8988T (cell line): ENCODE results near the gene QRFP.
"Not testable (repeated sequence)": the region's sequence is repeated elsewhere in the genome, so short reads cannot be mapped to it uniquely, and the experiment has no call there.

Experiments used
- DNase-seq: peaks from one replicate; pipeline ENCODE4 v3.0.0; 2011

QRFP gene

DNA sequence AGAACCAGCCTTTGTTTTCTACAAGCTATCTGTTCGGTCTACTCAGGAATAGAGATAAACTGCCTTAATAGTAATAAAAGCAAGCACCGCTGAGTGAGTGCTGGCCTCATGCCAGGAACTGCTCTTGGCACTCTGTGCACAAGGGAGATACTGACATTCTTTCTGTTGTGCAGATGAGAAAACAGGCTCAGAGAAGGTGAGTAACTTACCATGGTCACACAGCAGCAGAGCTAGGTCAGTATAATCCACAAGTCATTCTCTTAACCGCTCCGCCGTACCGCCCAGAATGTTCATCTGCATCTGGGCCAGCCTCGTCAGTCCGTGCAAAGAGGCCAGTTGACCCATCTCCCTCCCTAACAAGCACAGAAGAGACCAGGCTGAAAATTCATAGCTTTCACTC lies 27.4 kb downstream of the QRFP start:
- DNase-seq: no peak

DNA sequence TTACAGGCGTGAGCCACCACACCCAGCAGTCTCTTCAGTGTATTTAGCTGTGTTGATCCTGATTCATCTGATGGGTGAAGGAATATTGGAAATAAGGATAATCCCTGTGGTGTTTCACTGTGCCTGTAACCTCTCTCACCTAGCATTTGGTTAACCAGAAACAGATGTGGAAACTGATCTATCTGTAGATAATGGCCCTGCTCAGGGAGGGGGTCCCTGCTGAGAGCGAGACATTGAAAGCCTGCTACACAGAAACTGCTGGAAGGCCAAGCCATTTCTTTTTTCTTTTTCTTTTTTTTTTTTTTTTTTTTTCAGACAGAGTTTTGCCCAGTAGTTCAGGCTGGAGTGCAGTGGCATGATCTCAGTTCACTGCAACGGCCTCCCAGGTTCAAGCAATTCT lies 28.4 kb downstream of the QRFP start:
- DNase-seq: no peak

DNA sequence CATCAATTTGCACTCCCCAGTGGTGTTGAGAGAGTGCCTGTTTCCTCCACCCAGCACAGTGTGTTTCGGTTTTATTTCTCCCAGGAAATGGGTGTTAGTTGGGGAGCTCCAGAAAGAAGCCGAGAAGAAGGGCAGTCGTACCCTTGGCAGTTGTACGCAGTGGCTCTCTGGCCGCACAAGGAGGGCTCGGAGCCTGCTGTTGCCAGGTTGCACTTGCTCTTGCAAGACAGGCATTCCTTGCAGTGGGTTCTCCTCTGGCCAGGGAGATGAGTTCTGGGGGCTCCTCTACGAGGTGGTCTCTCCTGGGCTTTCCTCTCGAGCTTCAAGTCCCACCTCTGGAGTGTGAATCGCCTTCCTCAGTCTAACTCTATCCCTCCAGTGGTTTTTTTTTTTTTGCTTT lies 29.1 kb downstream of the QRFP start:
- DNase-seq: no peak

DNA sequence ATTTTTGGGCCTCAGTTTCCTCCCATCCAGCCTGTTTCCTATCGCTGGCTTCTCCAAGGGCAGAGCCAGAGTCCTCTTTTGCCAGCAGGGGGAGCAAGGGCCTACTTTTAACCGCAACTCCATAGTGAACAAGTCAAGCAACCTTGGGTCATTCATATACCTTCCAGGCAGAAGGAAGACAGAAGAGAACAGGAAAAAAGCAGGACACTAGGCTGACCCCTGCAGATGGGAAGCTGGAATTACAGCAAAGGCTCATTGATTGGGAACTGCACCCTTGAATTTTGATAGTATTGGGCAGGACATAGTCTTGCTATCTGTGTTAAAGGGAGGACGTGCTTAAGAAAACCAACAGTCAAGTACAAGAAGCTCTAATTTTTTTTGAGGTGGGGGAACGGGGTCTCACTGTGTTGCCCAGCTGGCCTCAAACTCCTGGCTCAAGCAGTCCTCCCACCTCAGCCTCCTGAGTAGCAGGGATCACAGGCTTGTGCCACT lies 30.1 kb downstream of the QRFP start:
- DNase-seq: peak; percentile 46

DNA sequence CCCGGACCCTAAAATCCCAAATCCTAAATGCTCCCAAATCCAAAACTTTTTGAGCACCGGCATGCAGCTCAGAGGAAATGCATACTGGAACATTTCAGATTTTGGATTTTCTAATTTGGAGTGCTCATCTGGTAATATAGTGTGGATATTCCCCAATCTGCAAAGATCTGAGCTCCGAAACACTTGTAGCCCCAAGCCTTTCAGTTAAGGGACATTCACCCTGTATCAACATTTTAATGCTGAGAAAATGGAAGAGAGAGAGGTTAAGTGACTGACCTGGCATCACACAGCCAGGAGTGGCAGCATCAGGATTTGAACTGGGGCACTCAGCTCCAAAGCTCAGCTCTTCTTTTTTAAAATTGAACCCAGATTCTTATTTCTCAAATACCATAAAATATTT lies 30.7 kb downstream of the QRFP start:
- no peak for DNase-seq

DNA sequence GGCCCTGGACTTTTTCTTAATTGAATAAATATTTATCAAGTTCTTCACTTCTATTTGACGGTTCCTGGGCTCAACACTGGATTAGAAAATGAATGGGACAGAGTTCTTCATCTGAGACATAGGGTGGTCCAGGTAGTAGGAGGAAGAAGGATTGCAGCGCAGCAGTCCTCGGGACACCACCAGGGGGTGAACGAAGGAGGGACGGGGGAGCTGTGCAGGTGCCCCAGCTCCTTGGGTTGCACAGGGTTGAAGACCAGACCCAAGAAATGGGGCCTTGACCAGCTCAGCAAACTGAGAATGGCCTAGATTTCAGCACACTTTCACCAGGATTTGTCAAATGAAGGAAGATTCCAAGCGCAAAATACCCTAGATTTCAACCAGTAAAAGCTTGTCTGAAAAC lies 32.1 kb downstream of the QRFP start:
- no peak for DNase-seq

DNA sequence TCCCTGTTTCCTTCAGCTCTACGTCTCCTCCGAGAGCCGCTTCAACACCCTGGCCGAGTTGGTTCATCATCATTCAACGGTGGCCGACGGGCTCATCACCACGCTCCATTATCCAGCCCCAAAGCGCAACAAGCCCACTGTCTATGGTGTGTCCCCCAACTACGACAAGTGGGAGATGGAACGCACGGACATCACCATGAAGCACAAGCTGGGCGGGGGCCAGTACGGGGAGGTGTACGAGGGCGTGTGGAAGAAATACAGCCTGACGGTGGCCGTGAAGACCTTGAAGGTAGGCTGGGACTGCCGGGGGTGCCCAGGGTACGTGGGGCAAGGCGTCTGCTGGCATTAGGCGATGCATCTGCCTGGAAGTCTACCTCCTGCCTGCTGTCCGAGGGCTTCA lies 33.9 kb downstream of the QRFP start:
- no peak for DNase-seq

DNA sequence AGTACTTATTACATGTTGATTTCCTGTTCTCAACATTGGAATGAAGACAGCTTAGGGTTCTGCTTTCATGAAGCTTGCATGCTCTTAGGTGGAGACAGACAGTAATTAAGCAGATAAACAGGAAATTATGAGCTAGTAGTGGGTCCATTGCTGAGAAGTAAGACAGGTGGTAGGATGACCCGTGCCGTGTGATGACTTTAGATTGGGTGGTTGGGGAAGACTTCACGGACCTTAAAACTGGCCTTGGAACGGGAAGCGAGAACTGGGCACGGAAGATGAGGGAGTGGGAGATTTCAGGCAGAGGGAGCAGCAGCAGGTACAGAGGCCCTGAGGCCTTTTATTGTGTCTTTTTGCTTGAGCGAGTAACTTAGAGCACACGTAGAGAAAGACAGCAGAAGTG lies 34.4 kb downstream of the QRFP start:
- no peak for DNase-seq

DNA sequence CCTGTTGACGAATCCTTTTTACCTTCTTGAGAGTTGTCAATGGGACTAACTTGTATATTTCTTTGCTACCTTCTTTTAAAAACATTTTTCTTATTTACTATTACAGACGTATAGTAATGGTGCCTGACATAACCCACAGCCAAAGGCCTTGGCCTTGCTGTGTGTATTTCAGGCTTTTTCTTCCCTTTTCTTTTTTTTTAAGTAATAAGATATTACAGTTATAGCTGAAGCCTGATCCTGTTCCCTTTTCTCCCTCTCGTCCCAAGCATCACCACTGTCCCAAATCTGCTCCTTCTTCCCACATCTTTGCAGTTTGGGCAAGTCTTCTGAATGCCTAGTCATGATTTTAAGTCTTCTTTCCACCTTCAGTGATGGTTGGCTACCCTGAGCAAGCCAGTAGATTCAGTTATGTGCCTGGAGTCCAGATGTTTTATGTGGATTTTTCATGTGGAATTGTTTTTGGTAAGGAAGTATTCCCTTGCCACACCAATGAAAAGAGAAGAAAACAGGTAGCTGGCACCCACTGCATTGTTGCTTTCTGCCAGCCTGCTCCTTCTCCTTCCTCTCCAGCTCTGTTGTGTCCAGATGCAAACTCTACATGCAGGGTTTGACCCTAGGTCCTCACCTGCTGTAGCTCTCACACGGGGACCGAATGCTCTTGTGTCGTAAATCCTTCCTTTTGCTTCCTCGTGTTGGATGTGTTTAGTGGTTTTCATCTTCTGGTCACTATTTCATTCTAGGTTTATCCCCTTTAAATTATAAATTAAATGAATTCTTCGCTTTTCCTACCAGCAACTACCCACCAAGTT lies 35.0 kb downstream of the QRFP start:
- no peak for DNase-seq

DNA sequence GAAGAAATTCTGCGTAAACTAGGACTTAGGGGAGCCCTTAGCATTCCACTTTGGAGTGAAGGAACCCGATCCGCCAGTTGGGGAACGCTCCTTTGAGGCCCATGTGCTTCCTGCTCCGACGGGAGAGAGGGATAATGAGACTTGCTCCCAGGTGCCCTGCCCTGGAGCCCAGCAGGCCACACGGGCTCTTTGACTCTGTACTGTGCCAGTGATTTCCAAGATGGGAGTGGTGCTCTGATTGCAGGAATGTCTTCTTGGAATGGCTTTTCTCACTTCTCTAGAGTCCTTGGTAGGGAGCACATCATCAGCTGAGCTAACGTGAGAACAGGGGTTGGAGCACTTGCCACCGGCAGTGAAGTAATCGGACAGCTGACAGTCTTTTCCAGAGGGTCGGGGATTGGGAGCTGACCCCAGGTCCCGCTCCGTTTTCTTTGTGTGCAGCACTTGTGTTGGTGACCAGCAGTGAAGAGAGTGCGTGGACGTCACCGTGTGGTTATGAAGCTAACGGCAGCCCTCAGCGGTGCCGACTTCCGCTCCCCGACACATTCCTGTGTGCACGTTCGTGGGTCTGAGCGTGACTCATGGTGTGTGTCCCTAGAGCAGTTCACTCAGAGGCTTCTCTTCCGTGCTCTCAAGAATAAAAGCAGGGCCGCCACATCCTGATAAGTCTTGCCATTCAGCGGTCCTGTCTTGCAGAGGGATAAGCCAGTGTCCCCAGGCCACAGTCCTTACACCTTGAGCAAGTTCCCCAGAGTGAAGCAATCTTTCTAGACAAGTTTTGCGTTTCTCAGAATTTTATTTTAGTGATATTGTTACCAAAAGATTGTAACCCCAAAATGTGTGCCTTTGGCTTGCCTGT lies 35.9 kb downstream of the QRFP start:
- DNase-seq: no peak

DNA sequence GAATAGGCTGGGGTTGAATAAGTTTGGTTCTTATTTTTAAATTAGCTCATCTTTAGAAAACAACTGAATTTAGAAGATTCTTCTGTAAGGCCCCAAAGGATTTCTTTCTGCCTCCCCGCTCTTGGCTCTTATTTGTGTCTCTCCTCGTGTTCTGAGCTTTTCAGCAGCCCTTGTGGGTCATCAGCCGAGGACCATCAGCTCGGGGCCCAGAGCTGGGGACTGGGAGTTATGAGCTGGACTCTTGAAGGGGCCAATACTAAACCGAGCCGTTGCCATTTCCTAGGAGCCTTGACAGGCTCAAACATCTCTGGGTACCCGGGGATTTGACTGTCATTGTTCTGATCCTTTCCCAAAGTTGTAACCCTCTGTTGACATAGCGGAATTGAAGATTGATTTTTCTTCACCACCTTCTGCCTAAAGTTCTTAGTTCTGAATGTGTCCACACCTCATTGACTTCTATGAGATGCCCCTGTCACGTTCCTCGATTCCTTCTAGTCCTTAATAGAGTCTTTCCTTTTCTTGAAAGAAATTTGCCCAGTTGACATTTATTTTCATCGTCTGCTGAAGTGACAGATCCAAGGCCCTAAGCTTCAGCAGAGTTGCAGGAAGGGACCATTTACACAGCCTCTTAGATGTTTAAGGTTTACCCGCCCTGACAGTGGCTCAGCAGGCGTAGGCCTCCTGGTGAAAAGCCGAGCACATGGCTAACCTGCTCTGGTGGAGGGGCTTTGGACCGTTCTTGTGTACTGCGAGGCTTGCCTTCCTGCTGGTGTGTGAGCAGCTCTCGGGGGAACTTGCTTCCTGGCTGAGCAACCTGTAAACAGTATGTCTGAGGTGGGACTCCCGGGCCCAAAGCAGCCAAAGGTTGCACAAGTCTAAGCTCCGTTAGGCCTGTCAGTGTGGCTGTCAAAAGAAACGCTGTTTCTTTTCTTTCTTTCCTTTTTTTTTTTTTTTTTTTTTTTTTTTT lies 37.6 kb downstream of the QRFP start:
- no peak for DNase-seq

DNA sequence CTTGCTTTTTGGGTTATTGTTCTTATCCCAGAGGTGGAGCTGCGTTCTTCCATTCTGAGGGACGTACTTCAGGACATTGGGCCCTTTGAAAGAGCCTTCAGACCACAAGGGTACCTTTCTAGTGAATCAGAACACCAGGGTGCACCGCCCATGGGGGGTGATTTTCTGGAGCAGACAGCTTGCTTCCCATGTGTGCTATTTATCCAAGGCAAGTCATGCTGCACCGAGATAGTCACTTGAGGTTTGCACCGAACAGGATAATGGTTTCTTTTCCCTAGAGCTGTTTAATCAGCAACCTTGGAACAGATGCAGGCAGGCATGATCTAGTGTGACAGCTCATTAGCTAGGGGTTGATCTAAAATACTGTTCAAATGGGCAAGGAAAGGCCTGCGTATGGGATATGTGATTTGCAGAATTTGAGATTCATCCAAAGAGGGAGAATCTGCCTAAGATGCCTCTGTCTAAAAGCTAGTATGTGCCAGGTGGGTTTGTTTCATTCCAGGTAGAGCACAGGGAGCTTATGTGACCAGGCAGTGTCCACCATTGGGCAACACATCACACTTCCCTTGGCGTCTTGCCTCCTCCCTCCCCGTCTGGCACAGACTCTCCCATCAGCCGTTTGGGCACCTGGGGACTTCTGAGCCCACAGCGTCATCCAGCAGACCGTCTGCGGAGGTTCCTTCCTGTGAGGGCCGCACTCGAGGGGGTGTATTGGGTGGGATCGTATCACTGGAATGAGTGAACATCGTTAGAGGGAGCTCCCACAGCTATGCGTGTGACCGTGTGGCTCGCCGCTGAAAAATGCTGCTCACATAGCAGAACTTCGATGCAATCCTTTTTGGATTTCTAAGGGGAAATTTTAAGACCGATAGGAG lies 38.5 kb downstream of the QRFP start:
- no peak for DNase-seq

DNA sequence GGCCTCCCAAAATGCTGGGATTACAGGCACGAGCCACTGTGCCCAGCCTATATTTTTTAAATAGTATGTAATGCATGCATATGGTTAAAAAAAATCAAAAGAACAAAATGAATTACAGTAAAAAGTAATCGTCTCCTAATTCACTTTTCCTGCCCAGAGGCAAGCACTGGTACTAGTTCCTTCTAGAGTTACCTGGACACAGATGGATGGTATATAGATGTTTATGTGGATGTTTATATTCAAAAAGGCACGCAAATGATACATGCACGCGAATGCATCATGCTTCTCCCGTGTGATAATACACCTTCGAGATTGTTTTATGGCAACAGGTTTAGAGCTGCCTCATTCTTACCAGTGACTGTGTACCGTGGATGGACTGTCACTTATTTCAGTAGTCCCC lies 40.1 kb downstream of the QRFP start:
- DNase-seq: no peak

DNA sequence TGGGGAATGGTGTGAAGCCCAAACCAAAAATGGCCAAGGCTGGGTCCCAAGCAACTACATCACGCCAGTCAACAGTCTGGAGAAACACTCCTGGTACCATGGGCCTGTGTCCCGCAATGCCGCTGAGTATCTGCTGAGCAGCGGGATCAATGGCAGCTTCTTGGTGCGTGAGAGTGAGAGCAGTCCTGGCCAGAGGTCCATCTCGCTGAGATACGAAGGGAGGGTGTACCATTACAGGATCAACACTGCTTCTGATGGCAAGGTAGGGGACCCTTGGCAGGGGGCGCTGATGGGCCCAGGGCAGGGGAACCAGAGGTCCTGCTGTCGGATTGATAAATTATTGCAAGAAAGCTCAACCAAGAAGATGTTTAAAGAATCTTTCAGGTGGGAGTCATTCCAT lies 41.8 kb downstream of the QRFP start:
- no peak for DNase-seq

DNA sequence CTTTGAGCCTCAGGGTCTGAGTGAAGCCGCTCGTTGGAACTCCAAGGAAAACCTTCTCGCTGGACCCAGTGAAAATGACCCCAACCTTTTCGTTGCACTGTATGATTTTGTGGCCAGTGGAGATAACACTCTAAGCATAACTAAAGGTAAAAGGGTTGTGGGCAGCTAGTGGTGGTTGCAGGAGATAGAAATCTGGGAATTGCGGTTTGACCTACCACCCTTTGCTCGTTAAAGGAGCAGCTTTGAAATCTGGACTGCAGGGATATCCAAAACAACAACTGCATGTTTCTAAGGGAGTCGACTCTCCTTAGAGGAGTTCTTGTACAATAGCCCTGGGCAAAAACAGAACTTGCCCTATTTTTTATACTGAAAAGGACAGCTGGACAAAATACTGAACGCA lies 42.5 kb downstream of the QRFP start:
- DNase-seq: no peak

DNA sequence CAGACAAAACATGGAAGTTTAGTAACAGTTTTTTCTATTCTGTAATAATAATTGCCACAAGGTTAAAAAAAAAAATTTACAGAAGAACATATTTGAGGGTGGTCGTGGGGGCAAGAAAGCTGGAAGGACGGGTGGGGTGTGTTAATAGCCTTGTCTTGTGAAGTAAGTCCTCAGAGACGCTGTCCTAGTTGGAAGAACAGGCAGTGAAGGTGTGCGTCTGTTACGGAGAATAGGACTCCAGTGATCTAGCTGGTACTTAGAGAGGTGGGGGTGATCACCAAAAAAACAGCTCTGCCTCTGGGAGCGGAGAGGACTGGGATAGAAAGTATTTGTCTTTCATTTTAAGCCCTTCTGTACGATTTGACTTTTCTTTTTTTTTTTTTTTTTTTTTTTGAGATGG lies 43.8 kb downstream of the QRFP start:
- no peak for DNase-seq

DNA sequence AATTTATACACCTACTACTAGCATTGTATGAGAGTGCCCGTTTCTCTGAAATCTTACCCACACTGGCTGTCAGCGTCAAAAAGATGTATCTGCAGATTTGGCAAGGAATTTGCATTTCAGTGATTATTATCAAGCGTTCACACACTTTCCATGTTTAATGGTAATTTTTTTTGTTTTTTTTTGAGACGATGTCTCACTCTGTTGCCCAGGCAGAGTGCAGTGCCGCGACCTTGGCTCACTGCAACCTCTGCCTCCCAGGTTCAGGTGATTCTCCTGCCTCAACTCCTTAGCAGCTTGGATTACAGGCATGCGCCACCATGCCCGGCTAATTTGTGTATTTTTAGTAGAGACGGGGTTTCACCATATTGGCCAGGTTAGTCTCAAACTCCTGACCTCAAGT lies 47.3 kb downstream of the QRFP start:
- no peak for DNase-seq

DNA sequence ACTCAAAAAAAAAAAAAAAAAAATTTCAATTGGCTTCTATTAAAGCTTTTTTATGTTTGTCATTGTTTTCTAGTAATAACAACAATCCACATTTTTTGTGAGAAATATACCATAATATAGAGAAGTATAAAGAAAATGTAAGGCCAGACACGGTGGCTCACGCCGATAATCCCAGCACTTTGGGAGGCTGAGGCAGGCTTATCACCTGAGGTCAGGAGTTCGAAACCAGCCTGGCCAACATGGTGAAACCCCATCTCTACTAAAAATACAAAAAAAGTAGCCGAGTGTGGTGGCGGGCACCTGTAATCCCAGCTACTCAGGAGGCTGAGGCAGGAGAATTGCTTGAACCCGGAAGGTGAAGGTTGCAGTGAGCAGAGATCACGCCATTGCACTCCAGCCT lies 48.1 kb downstream of the QRFP start:
- not testable (repeated sequence) for DNase-seq

DNA sequence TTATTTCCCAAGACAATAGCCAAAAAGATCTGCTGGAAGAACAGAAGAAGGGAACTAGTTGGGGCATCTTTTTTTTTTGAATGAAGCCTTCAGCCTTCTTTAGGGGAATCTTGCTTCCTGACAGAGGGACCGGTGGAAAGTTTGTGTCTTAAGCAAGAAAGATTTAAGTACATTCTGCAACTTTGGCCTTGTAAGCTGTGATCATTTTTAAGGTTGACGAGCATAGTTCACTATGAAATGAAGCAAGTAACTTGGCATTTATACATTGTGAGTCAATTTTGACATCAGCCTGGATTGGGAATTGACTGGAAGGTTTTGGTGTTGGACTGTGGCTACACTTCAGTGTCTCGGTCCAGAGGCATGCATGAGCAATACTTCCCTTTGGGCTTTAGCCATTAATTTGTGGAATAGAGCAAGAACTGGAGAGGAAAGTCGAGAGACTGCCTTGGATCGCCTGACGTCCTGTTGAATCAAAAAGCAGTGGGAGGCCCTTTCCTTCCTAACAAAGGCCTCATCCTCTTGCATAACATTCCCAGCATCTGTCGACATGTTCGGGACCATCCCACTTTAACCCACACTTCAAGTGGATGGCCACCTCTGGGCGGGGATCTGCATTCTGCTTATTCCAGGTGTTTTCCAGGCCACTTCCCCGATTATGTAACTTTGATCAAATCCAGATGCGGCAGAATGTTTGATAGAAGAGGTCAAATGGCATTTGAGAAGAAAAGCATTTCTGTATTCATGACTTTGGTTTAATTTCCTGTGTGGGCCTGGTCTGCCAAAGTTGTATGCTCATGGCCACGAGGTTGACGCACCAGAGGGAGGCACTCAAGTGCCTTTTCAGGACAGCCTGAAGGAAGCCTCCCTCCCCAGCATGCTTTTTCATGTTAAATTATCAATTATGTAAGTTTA lies 49.0 kb downstream of the QRFP start:
- DNase-seq: no peak

DNA sequence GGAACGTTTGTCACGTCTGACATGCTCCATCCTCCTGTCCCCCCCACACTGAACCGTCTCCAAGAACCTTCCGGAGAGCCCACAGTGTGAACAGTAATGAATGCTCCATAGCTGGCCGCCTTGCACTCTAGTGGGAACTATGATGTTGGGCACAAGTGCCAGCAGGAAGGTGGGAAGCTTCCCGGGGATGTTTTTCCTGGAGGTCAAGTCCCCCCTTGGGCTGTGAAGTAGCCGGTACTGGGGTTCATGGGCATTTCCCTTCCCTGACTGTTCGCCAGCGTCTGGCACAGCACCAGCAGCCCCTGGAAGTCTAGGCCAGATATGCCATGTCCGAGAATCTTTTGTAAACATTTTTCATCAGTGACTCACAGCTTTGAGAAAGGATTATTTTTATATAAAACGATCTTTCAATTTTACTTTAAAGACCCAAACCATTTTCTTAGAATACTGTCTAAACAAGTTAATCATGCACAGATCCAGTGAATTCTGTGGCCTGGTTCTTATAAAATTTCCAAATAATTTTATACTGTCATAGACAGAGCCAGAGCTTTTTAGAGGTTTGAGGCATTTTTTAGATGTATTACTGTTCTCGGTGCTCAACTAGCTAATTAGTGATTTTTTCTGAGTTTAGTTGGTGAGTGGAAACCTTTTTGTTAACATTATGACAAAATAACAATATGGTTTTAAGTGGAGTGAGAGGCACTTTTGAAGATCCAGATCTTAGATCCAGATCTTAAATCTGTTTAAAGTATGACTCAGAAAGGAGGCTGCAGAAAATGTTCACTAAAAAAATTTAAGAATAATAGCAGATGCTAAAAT lies 49.9 kb downstream of the QRFP start:
- DNase-seq: no peak
